GM12891 (cell line): Measurements from ENCODE around the gene SERPINB1.

Source experiments
- PAX5 ChIP-seq: IDR thresholded peaks from 2 replicates; pipeline ENCODE4 v1.6.1; 2011; ENCODE audit warnings: low read length, moderate library complexity, mild to moderate bottlenecking; ENCODE audit not compliant: insufficient read depth, severe bottlenecking
- POLR2A ChIP-seq: IDR thresholded peaks from 2 replicates; pipeline ENCODE4 v1.6.1; 2011; ENCODE audit warnings: low read depth, low read length, control low read depth
- POLR2AphosphoS5 ChIP-seq: IDR thresholded peaks from 2 replicates; pipeline ENCODE4 v1.6.1; 2011; ENCODE audit warnings: low read depth, low read length, control low read depth
- POU2F2 ChIP-seq: IDR thresholded peaks from 2 replicates; pipeline ENCODE4 v1.6.1; 2011; ENCODE audit warnings: low read depth, mild to moderate bottlenecking, control low read depth, low read length, moderate library complexity
- SPI1 ChIP-seq: IDR thresholded peaks from 2 replicates; pipeline ENCODE4 v1.6.1; 2011; ENCODE audit warnings: low read depth, low read length, control low read depth
- TAF1 ChIP-seq: IDR thresholded peaks from 2 replicates; pipeline ENCODE4 v1.6.1; 2011; ENCODE audit warnings: low read depth, low read length, control low read depth

GRCh38 chr6:2794171-2794730 lies 47.4 kb downstream of the SERPINB1 start:
- TF ChIP-seq TAF1: no peak
- no peak for TF ChIP-seq POLR2A
- no peak for TF ChIP-seq POU2F2
- no peak for TF ChIP-seq POLR2AphosphoS5
- TF ChIP-seq SPI1: no peak
- no peak for TF ChIP-seq PAX5
